NOMO-1 treated with dmso at 0.1 percent for 144 hours (cell line): Measurements from ENCODE around the gene UHRF2.
"Not testable (repeated sequence)": the region's sequence is repeated elsewhere in the genome, so short reads cannot be mapped to it uniquely, and the experiment has no call there.

Experiments
- DNase-seq: peaks from one replicate; lab custom pipeline; 2025; ENCODE audit not compliant: unreplicated experiment; lab: John Stamatoyannopoulos, UW

UHRF2 gene, protein sequence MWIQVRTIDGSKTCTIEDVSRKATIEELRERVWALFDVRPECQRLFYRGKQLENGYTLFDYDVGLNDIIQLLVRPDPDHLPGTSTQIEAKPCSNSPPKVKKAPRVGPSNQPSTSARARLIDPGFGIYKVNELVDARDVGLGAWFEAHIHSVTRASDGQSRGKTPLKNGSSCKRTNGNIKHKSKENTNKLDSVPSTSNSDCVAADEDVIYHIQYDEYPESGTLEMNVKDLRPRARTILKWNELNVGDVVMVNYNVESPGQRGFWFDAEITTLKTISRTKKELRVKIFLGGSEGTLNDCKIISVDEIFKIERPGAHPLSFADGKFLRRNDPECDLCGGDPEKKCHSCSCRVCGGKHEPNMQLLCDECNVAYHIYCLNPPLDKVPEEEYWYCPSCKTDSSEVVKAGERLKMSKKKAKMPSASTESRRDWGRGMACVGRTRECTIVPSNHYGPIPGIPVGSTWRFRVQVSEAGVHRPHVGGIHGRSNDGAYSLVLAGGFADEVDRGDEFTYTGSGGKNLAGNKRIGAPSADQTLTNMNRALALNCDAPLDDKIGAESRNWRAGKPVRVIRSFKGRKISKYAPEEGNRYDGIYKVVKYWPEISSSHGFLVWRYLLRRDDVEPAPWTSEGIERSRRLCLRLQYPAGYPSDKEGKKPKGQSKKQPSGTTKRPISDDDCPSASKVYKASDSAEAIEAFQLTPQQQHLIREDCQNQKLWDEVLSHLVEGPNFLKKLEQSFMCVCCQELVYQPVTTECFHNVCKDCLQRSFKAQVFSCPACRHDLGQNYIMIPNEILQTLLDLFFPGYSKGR

DNA sequence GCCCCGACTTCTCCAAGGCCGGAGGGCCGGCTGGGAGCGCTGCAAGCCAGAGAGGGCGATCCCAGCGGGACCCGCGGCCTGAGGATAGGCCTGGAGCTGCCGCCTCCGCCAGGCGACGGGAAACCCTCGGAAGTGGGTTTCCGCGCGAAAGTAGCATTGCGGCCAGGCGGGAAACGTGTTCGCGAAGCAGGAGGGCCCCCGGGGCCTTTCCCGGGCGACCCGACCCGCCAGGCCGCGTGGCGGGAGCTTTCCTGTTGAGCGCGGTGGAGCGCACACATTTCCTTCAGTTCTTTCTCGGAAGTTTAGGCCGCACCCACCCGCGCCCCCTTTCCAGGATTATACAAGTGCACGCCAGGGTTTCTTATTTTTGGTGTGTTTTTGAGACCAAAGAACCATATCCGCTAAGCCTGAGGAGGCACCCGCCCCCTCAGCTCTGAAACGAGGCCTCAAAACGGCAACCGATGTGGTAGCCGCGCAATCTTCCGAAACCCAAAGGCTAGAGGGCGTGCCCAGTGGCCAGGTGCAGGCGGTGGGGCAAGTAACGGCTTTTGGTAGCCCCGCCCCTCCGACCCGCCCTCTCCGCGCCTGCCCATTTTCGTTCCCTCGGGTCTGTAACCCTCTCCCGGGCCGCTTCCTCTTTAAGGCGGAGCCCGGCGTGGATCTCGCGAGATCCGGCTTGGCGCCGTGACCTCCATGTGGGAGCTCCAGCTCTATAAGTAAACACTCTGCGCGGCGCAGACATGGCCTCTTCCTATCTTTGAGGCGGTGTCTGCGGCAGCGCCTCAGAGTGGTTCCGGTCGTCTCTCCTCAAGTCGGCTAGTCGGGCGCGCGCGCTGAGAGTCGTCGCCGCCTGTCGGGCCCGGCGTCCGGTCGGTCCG, at the start of gene UHRF2:
Gene UHRF2, plus strand, starts transcription at position 713 of the 878 bp plus-strand sequence. CDS start 292 bp downstream, outside the sequence.
- peak; percentile 91 for DNase-seq

DNA sequence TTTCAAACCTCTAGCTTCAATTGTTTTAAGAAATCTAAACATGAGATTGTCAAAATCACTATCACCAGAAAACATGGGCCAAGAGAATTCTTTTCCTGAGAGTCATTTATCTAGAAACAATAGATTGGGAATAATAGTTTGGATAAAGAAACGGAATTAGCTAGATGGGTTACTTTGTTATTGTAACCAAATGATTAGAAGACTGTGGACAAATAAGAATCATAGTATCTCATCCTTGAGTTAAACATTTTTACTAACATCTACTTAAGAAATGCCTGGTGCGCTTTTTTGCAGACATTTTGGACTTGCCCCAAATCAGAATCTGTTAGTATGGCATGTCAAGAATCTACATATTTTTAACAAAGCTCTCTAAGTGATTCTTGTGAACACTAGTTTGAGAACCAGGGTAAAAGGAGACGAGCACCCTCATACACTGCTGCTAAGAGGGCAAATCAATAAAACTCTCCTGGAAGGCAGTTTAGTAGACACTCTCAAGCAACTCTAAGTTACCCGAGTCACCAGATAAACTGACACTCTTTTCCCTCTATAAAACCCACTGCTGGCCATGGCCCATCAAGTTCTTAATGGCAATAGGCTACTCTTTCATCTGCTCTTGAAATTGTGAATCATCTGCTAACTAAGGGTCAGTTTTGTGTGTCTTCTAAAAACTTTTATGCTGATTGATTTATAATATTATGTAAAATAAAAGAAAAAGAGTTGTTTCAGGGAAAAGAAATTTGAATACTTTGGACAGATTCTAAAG, 45.7 kb upstream of the UHRF2 start:
- DNase-seq = no peak

DNA sequence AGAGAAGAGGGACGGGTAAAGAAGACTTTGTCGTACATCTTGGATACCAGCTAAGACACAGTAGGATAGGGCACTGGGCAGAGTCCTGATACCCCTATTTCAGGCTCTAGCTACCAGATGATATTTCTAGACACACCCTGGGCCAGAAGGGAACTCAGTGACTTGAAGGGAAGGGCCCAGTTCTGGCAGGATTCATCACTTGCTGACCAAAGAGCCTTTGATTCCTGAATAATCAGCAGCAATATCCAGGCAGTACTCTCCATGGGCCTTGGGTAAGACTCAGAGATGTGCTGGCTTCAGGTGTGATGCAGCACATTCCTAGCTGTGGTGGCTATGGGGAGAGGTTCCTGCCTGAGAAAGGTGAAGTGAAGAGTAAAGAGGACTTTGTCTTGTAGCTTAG, 44.2 kb upstream of the UHRF2 start:
- DNase-seq = no peak

DNA sequence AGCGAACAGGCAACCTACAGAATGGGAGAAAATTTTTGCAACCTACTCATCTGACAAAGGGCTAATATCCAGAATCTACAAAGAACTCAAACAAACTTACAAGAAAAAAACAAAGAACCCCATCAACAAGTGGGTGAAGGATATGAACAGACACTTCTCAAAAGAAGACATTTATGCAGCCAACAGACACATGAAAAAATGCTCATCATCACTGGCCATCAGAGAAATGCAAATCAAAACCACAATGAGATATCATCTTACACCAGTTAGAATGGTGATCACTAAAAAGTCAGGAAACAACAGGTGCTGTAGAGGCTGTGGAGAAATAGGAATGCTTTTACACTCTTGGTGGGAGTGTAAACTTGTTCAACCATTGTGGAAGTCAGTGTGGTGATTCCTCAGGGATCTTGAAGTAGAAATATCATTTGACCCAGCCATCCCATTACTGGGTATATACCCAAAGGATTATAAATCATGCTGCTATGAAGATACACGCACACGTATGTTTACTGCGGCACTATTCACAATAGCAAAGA, 31.5 kb upstream of the UHRF2 start:
- not testable (repeated sequence) for DNase-seq

DNA sequence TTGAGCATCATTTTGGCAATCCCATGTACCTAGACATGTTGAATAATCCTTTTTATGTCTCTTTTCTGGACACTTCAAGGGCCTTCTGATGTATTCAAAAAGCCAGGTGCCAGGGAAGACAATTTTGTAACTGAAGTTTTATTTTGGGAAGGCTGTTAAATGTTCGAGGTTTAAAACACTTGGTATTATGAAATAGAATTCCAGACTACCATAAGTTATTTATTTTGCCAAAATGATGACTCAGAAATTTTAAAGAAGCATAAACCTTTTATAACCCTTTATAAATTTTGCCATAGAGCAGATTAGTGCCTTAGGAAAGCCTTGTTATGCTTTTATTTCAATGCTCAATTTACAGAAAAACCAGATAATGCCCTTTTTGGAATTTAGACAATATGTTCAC, 30.3 kb upstream of the UHRF2 start:
- DNase-seq = no peak

DNA sequence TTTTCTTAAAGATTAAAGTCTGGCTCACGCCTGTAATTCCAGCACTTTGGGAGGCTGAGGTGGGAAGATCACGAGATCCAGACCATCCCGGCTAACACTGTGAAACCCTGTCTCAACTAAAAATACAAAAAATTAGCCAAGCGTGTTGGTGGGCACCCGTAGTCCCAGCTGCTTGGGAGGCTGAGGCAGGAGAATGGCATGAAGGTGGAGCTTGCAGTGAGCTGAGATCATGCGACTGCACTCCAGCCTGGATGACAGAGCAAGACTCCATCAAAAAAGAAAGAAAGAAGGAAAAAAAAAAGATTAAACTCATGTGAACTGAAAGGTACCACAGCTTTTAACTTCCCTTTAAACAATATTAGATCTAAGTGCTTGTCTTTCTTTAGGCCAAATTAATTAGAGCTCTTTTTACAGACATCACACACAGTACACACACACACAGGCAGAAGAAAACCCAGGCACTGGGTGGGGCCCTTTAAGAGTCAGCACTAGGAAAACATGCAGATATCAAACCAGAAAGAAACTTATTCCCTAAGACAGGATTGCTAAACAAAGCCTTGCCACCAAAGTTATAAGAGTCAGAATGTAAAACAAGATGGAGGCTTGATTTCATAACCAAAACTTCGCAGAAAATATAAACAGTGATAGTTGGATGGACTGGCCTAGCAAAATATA, 29.3 kb upstream of the UHRF2 start:
- DNase-seq = no peak

DNA sequence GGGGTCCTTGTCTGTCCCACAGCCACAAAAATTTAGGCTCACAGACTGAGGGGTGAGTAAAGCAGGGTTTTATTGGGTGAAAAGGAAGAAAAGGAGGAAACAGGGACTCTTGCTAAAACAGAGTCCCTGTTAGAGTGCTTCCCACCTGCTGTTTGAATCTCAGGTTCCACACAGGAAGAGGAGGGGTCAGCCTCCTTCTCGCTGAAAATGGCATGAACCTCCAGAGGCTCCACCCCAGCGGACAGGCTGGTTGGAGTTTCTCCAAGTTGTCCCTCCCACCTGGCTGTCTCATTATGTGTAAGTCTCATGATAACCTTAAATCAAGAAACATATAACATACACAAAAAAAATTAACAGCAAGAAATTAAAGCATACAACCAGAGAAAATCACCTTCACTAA, 28.3 kb upstream of the UHRF2 start:
- no peak for DNase-seq

DNA sequence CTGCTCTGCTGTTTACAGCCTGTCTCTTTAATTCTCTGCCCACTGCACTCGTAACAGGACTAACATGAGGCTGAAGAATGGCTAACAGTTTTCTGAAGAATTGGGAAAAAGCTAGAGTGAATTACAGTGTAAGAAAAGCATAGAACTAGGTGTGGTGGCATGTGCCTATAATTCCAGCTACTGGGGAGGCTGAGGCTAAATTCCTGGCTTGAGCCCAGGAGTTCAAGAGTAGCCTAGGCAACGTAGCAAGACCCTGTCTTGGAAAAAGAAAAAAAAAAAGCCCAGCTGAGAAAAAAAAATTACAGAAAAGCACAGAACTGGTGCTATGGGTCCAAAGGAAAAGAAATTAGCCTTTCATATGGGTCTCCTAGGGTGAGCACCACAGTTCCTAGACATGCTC, 13.9 kb upstream of the UHRF2 start:
- no peak for DNase-seq

DNA sequence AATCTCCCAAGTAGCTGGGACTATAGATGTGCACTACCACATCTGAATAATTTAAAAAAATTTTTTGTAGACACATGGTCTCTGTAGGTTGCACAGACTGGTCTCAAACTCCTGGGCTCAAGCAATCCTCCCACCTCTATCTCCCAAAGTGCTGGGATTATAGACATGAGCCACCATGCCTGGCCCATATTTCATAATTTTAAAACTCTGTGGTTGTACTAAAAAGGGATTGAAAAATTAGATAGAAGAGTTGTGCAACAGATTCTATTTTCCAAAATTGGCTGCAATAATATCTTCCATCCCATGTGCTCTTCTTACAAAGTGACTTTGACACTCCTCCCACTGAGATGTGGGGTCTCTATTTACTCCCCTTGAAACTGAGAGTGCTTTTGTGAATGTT, 7.6 kb upstream of the UHRF2 start:
- DNase-seq = no peak

DNA sequence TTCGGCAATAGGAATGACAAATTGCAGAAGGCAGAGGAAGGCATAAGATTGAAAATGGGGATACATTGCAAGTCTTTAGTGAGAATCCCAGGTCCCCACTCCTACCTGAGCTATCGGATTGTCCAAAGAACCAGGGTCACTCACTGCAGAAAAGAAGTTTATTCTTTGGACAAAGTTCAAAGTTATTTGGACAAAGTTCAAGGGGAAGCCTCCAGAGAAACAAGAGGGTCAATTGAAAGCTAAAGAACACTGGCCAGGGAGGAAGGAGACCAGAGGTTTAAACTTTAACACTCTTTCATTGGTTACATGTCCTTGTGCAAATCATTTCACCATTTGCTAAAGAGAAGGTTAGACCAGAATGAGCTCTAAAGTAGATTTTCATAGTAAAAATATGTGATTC, 5.2 kb upstream of the UHRF2 start:
- no peak for DNase-seq

DNA sequence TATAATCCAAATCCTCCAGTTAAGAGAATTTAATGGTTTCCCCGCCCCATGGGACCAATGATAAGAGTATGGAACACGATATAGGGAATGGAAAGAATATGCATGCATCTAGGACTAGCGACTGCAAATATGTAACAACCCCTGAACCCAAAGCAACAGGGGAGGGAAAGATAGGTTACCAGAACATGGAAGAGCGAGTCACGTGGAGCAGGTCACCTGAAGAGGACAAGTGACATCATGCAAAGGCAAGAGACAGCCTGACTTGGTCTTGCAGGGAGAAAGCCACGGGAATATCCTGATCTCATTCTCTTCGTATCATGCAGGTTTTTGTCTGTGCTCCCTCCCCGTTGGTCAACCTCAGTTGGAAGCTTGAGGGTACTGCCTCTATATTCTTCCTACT, 4.7 kb upstream of the UHRF2 start:
- DNase-seq = no peak

DNA sequence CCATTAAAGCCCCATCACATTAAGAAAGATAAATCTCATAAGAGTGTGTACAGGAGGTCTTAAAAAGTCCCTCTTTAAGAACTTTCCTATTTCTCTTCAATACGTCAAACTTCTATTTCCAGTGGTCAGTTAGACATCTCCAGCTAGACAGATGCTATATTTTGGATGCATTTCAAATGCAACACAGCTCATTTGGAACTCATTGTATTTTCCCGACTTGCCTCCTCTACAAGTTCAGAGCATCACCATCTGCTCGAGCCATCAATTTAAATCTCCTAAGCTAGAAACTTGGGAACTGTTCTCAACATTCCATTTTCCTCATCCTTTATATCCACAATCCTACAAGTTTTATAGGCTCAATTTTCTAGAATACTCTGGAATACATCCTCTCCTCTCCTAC, 3.2 kb upstream of the UHRF2 start:
- DNase-seq = no peak

DNA sequence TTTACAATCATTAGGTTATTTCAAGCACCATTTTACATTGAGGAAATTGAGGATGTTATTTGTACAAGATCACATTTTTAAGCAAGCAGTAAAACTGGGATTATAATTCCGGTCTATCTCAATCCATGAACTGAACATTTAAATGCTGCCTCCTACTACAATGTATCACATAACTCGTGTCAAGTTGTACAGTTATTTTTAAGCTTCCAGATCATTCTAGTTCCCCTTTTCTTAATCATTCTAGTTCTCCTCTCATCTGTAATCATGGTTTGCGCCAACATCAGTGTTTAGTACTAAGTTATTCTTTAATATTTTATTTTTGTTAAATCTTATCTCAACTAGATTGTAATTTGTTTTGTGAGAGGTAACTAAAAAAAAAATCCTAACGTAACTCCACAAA, 2.4 kb upstream of the UHRF2 start:
- DNase-seq = no peak

DNA sequence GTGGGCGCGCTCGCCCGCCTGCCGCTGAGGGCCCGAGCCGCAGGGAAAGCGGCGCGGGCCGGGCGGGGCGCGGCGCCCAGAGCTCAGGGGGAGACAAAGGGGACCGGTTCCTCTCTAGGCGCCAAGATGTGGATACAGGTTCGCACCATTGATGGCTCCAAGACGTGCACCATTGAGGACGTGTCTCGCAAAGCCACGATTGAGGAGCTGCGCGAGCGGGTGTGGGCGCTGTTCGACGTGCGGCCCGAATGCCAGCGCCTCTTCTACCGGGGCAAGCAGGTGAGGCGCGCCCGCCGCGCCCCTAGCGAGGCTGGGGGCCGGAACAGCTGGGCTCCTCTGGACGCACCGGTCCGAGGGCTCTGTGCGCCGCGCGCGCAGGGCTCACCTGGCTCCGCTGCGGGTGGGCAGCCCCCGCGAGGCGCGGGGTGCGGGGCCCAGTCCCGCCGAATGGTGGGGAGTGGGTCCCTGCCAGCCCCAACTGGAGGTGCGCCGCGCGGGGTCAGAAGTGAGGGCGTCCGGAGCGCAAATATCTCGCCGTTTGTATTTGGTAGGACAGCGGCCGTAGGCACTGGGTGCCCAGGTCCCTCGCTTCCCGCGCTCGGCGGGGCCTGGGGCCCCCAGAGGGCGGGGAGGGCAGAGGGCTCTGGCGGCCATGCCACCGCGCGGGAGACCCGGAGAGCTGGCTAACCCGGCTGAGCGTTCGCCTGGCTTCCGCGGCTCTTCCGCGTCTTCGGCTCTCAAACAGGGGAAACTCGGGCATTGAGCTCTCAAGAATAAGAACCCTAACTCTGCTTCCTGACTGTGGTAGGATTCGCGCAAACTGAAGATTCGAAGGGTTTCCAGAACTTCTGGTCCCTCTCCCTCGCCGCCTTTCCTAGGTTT, 607 bp downstream of the UHRF2 start:
- DNase-seq = no peak

DNA sequence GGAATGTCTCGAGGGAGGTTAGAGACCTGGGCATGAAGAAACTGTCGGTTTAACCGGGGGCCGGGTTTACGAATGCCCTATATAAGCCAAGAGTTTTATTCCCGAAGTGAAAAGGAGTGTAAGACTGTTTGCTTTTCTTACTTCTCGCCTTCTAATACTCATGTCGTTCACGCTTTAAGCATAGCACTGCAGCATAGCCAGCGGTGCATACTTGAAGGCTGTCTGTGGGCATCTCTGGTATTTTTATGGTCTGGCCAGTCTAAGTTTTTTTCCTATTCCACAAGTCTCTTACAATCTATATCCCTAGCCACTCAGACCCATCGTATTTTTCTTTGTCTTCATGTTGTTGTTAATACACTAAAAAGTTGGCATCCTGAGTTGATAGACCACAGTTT, 1.2 kb downstream of the UHRF2 start:
- no peak for DNase-seq

DNA sequence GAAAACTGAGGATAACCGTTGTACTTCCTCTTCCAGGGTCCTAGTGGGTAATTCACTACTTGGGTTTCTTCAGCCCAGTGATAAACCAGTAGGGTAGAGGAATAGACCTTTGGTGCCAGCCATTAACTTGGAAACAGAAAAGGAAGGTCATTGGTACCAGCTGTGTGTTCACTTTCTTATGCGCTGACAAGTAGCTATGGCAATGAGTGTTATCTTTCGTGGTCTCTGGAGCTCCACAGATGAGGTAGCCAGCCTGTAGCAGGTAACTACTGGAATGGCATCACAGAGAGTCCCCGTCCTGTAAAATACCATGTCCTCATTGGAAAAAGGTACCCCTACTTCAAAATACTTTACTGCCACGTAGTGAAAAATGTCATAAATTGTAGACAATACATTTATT, 2.3 kb downstream of the UHRF2 start:
- no peak for DNase-seq

DNA sequence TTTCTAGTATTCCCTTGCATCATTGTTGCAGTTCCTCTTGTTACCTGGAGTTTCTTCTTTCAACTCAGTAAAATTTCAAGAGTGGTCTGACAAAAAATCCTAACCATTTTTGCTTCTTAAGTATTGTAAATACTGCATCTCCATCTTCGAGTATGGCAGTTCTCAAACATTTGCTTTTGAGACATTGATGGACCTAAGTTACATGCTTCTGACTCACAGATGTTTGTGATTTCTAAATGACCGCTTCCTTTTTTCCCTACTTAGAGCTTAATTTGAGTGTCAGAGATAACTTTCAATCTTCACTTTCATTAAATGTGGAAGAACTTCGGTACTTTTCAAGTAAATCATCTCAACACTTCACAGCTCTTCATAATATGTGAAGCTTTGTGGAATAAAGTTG, 4.2 kb downstream of the UHRF2 start:
- DNase-seq = no peak

DNA sequence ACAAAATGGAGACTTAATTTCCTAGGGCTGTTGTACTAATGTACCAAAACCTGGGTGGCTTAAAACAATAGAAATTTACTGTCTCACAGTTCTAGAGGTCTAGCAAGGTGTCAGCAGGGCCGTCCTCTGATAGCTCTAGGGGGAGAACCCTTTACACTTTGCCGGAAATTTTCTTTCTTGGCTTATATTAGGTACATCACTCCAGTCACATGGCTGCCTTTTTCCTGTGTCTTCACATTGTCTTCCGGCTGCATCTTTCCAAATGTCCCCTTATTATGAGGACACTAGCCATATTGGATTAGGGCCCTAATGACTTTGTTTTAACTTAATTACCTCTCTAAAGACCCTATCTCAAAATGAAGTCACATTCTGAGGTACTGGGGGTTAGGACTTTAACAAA, 5.8 kb downstream of the UHRF2 start:
- no peak for DNase-seq

DNA sequence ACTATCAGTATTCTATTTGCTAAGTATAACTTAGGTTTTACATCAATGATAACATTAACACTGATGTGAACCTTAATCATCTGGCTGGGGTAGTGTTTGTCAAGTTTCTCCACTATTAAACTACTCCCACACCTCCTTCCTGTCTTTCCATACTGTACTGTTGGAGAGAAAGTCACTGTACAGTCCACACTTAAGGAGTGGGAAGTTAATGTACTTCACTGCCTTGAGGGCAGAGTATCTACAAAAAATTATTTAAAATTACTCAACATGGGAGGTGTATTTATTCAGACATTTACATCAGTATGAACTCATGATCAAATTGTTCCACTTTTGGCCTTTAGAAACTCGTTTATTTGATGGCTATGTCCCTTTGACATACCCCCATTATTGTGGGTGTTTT, 11.9 kb downstream of the UHRF2 start:
- no peak for DNase-seq
